Kidney (tissue), 14 donors: Measurements from ENCODE around the gene PTGER1. TPM values are rescaled to one million over a fixed set of nuclear protein-coding genes. Genes with fewer than 3 reads are reported as not detected.

Experiments used
- DNase-seq, 5 donors: peaks; one replicate each; pipeline ENCODE4 v3.0.0-alpha.2; 2013 to 2020
- FAIRE-seq: peaks from 2 replicates; lab custom pipeline; 2012; peaks lifted over from hg19 to GRCh38; lab: Jason Lieb, UNC
- H3K27ac ChIP-seq, 2 donors: one replicate each; pipeline ENCODE4 v1.7.0; 2013; ENCODE audit warnings: low read depth in 2 of 2, low read length in 2 of 2, inconsistent platforms in 1 of 2
- H3K27me3 ChIP-seq: one replicate; pipeline ENCODE4 v1.7.1; 2013; ENCODE audit warnings: low read length, inconsistent platforms; ENCODE audit not compliant: control insufficient read depth, insufficient read depth
- H3K36me3 ChIP-seq, 3 donors: one replicate each; pipeline versions ENCODE4 v1.7.0 to v1.7.1; 2013; ENCODE audit warnings: low read length in 3 of 3, control low read depth in 1 of 3, inconsistent platforms in 1 of 3; ENCODE audit not compliant: insufficient read depth in 3 of 3, control insufficient read depth in 2 of 3
- H3K4me1 ChIP-seq, 3 donors: one replicate each; pipeline versions ENCODE4 v1.7.0 to v1.7.1; 2013; ENCODE audit warnings: low read length in 3 of 3, inconsistent platforms in 1 of 3, low read depth in 1 of 3; ENCODE audit not compliant: control insufficient read depth in 2 of 3, insufficient read depth in 2 of 3
- H3K4me3 ChIP-seq, 3 donors: one replicate each; pipeline versions ENCODE4 v1.7.0 to v1.8.1; 2013; ENCODE audit warnings: low read length in 3 of 3, control low read depth in 1 of 3, inconsistent platforms in 1 of 3
- H3K9ac ChIP-seq, 3 donors: one replicate each; pipeline versions ENCODE4 v1.7.0 to v1.7.1; 2013; ENCODE audit warnings: low read length in 3 of 3, control low read depth in 1 of 3, inconsistent platforms in 1 of 3
- H3K9me3 ChIP-seq, 3 donors: one replicate each; pipeline versions ENCODE4 v1.7.0 to v1.7.1; 2013; ENCODE audit warnings: low read length in 3 of 3, control low read depth in 1 of 3, inconsistent platforms in 1 of 3; ENCODE audit not compliant: control insufficient read depth in 2 of 3, insufficient read depth in 1 of 3
- CTCF ChIP-seq: IDR thresholded peaks from 3 replicates; pipeline ENCODE4 v1.5.1; 2012; ENCODE audit warnings: mild to moderate bottlenecking, moderate library complexity, borderline replicate concordance; ENCODE audit not compliant: insufficient read depth; ENCODE audit errors: extremely low read depth
- intact Hi-C: fragments of 100-400 bp; cut with DNase I; formaldehyde crosslinking; loops from one replicate; pipeline ENCODE4 v1.11.1; 2022
- polyA plus RNA-seq: library from polyadenylated mRNA; stranded (reverse); fragments of 350-450 nt; fragmentation: Illumina TruSeq; extraction: RNeasy Lipid Tissue Mini Kit (QIAGEN cat#74804); gene quantifications from one replicate; pipeline ENCODE4 v1.2.3, GENCODE V29; 2014; ENCODE audit warnings: low read depth, low replicate concordance; ENCODE audit not compliant: insufficient read depth
- total RNA-seq: library from RNA; stranded (reverse); fragmentation: NEBNext Ultra II Directional; extraction: Animal tissue kit (Norgen Biotek cat#: 25700); gene quantifications from one replicate; pipeline ENCODE4 v1.2.1, GENCODE V29; 2021
- donor health status: control.
- donor health status: control.
- donor health status: control.
- donor health status: control.
- donor health status: control.
- donor health status: DM: yes; HTN: yes; CAD: no.
- donor health status: Normal renal cell carcinoma (clear cell type).

The PTGER1 gene
- total and polyA plus RNA-seq, 2 donors from 2014 or later, result 14.3 to 19.0 TPM

GRCh38 chr19:14516746-14517438 lies 41.7 kb upstream of the PTGER1 start:
- no peak for TF ChIP-seq CTCF
- Histone ChIP-seq H3K36me3 (peaks cover 6 to 24% (median 22%) of the 10 kb centered on the region in 3 donors), H3K27me3 (no peaks in the 10 kb centered on the region), H3K9me3 (no peaks in the 10 kb centered on the region), H3K4me3 (peak overlapping the region; percentile 77 to 95 (median 86)), H3K4me1 (peaks cover 0 to 27% (median 22%) of the 10 kb centered on the region in 3 donors), H3K27ac (peak overlapping the region; percentile 100), H3K9ac (peak overlapping the region; percentile 73 to 100 (median 96))
- no peak for FAIRE-seq
- intact Hi-C loops, result no loop called here
- no peak for DNase-seq

GRCh38 chr19:14516048-14516534 lies 40.9 kb upstream of the PTGER1 start:
- no peak for TF ChIP-seq CTCF
- Histone ChIP-seq H3K9ac (peak overlapping the region in 2 of 3 donors; percentile 85 to 100), H3K27ac (peak overlapping the region in 1 of 2 donors; percentile 100), H3K4me1 (peaks cover 0 to 27% (median 22%) of the 10 kb centered on the region in 3 donors), H3K36me3 (peaks cover 6 to 24% (median 22%) of the 10 kb centered on the region in 3 donors), H3K27me3 (no peaks in the 10 kb centered on the region), H3K4me3 (peak overlapping the region; percentile 26 to 95 (median 77)), H3K9me3 (no peaks in the 10 kb centered on the region)
- intact Hi-C loops, result no loop called here
- FAIRE-seq (no peak), DNase-seq (no peak)

GRCh38 chr19:14515501-14516047 lies 40.4 kb upstream of the PTGER1 start:
- Histone ChIP-seq H3K4me1 (peaks cover 0 to 27% (median 22%) of the 10 kb centered on the region in 3 donors), H3K36me3 (peaks cover 6 to 24% (median 22%) of the 10 kb centered on the region in 3 donors), H3K27ac (peak overlapping the region; percentile 6 to 100), H3K4me3 (peak overlapping the region in 2 of 3 donors; percentile 77 to 95), H3K27me3 (no peaks in the 10 kb centered on the region), H3K9me3 (no peaks in the 10 kb centered on the region), H3K9ac (peak overlapping the region in 2 of 3 donors; percentile 85 to 100)
- DNase-seq (no peak), FAIRE-seq (no peak)
- no peak for TF ChIP-seq CTCF
- intact Hi-C loops, result no loop called here
